Measurements from ENCODE around the gene CLDN7. TPM values are rescaled to one million over a fixed set of nuclear protein-coding genes. Genes with fewer than 3 reads are reported as not detected.

Gene CLDN7
- total RNA-seq, 2 donors from 2014 or later, result 142 to 149 TPM

DNA sequence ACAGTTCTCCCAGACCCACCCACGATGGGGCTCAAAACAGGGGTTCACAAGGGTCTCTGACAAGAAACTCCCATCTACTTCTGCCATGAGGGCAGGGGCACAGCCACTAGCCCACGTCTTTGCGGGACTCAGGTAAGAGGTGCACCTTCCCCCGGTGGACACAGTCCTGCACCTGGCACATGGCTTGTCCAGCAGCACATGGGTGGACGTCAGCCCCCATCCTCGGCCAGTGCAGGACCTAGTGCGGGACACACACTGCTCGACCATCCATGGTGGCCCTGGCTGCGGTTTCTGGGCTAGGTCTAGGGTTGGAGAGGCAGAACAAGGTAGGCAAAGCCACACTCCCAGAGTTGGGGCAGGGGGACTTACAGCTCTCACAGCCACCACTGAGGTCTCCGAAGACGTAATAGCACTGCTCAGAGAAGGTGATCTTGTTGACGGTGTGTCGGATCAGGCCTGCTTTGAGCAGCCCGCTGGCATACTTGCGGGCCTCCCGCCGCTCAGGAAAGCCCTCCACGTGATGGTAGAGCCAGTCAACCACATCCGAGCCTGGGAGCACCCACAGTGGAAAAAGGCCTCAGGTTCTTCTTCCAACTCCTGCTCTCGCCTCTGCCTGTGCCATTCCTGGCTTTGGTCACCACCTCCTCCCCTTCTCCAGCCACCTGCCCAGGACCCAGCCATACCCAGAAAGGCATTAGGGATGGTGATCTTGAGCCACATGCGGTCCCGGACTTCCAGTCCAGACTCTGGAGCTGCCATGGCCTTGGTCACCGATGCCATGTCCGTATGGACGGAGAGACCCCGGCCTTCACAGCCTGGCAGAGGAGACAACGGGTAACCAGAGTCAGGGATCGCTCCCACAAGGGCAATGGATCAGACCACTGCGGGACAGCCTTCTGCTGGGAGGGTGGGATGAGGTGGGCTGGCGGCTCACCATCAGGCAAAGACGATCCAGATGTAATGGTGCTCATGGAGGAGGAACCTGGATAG is 35.3 kb downstream of the CLDN7 start:
- no peak for DNase-seq
- H3K36me3 ChIP-seq (ENCODE audit: control insufficient read depth, insufficient read depth, low read length), result peaks cover 79% of the 10 kb centered on the region
- no peaks in the 10 kb centered on the region for H3K9me3 ChIP-seq (ENCODE audit: control insufficient read depth, low read length)
- no peak overlapping the region for H3K9ac ChIP-seq (ENCODE audit: extremely low read depth, low read length, poor library complexity, severe bottlenecking)
- peaks cover 3% of the 10 kb centered on the region for H3K4me1 ChIP-seq (ENCODE audit: control insufficient read depth, insufficient read depth, low read length)
- H3K4me3 Mint-ChIP-seq, result no peak overlapping the region
- no peak for TF ChIP-seq CTCF (conservative IDR thresholded peaks at IDR 0.05)
- no peak overlapping the region for H3K27ac ChIP-seq (ENCODE audit: low read depth, low read length)
- H3K4me3 ChIP-seq (ENCODE audit: low read length), result no peak overlapping the region
- H3K27me3 ChIP-seq (ENCODE audit: control insufficient read depth, insufficient read depth, low read length, poor library complexity, severe bottlenecking), result no peaks in the 10 kb centered on the region
- no peaks in the 10 kb centered on the region for H3K9me3 Mint-ChIP-seq
- peaks cover 3% of the 10 kb centered on the region for H3K4me1 Mint-ChIP-seq
- H3K27ac Mint-ChIP-seq, result no peak overlapping the region
- peaks cover 76% of the 10 kb centered on the region for H3K36me3 Mint-ChIP-seq (ENCODE audit: low read depth)
- no peaks in the 10 kb centered on the region for H3K27me3 Mint-ChIP-seq (ENCODE audit: insufficient read depth)
- WGBS, 2 experiments (ENCODE audit: insufficient coverage in 1 of 2, insufficient read length in 1 of 2), result 96% methylated on average over 26 to 31 of the region's 31 CpGs

- no peaks in the 10 kb centered on the region for H3K27me3 ChIP-seq (ENCODE audit: control insufficient read depth, insufficient read depth, low read length, poor library complexity, severe bottlenecking)
- H3K27ac ChIP-seq (ENCODE audit: low read depth, low read length), result no peak overlapping the region
- peaks cover 5% of the 10 kb centered on the region for H3K4me1 Mint-ChIP-seq
- no peak for DNase-seq
- H3K27me3 Mint-ChIP-seq (ENCODE audit: insufficient read depth), result no peaks in the 10 kb centered on the region
- H3K36me3 Mint-ChIP-seq (ENCODE audit: low read depth), result peaks cover 81% of the 10 kb centered on the region
- WGBS, 2 experiments (ENCODE audit: insufficient coverage in 1 of 2, insufficient read length in 1 of 2), result 94% methylated on average over 20 of the region's 21 CpGs; no CpG with 5 or more reads in 1 of the 2 experiments
- H3K9me3 ChIP-seq (ENCODE audit: control insufficient read depth, low read length), result no peaks in the 10 kb centered on the region
- no peak for TF ChIP-seq CTCF (conservative IDR thresholded peaks at IDR 0.05)
- H3K4me3 ChIP-seq (ENCODE audit: low read length), result no peak overlapping the region
- H3K4me1 ChIP-seq (ENCODE audit: control insufficient read depth, insufficient read depth, low read length), result peaks cover 5% of the 10 kb centered on the region
- H3K4me3 Mint-ChIP-seq, result no peak overlapping the region
- H3K9me3 Mint-ChIP-seq, result no peaks in the 10 kb centered on the region
- H3K27ac Mint-ChIP-seq, result no peak overlapping the region
- no peak overlapping the region for H3K9ac ChIP-seq (ENCODE audit: extremely low read depth, low read length, poor library complexity, severe bottlenecking)
- H3K36me3 ChIP-seq (ENCODE audit: control insufficient read depth, insufficient read depth, low read length), result peaks cover 84% of the 10 kb centered on the region
Measured at GRCh38 chr17:7225711-7226331, 36.5 kb downstream of the CLDN7 start.

GRCh38 chr17:7224661-7225111 is 37.6 kb downstream of the CLDN7 start:
- Histone ChIP-seq H3K9me3 (ENCODE audit: control insufficient read depth, low read length) (no peaks in the 10 kb centered on the region), H3K4me3 (ENCODE audit: low read length) (no peak overlapping the region), H3K4me1 (ENCODE audit: control insufficient read depth, insufficient read depth, low read length) (peaks cover 5% of the 10 kb centered on the region), H3K27me3 (ENCODE audit: control insufficient read depth, insufficient read depth, low read length, poor library complexity, severe bottlenecking) (no peaks in the 10 kb centered on the region), H3K9ac (ENCODE audit: extremely low read depth, low read length, poor library complexity, severe bottlenecking) (no peak overlapping the region), H3K27ac (ENCODE audit: low read depth, low read length) (no peak overlapping the region), H3K36me3 (ENCODE audit: control insufficient read depth, insufficient read depth, low read length) (peaks cover 73% of the 10 kb centered on the region)
- DNase-seq, result no peak
- H3K27me3 Mint-ChIP-seq (ENCODE audit: insufficient read depth), result no peaks in the 10 kb centered on the region
- H3K4me3 Mint-ChIP-seq, result no peak overlapping the region
- H3K9me3 Mint-ChIP-seq, result no peaks in the 10 kb centered on the region
- H3K36me3 Mint-ChIP-seq (ENCODE audit: low read depth), result peaks cover 72% of the 10 kb centered on the region
- TF ChIP-seq CTCF (conservative IDR thresholded peaks at IDR 0.05), result no peak
- peaks cover 11% of the 10 kb centered on the region for H3K4me1 Mint-ChIP-seq
- peak overlapping the region; percentile 35 for H3K27ac Mint-ChIP-seq
- WGBS, 2 experiments (ENCODE audit: insufficient coverage in 1 of 2, insufficient read length in 1 of 2), result 86 to 88% methylated on average over 10 to 15 of the region's 15 CpGs
